Upper lobe of left lung (tissue), 6 donors: Measurements from ENCODE around the gene ARAP1. TPM values are rescaled to one million over a fixed set of nuclear protein-coding genes. Genes with fewer than 3 reads are reported as not detected.

Experiments used
- ATAC-seq, 2 donors: fragments of 200-7000 bp; cut with Tn5 transposase; one replicate each; pipeline ENCODE4 v1.9.1; 2022; ENCODE audit warnings: mild to moderate bottlenecking in 2 of 2, moderate library complexity in 2 of 2; ENCODE audit not compliant: low FRiP score in 2 of 2
- DNase-seq, 2 donors: peaks; one replicate each; pipeline ENCODE4 v3.0.0-alpha.2; 2019 to 2020
- H3K27ac ChIP-seq, 4 donors: fragments of 200-600 bp; sonication (generic); one replicate each; pipeline ENCODE4 v1.5.1; 2016 to 2019
- H3K27me3 ChIP-seq, 4 donors: fragments of 200-600 bp; sonication (generic); one replicate each; pipeline ENCODE4 v1.5.1; 2017 to 2019
- H3K36me3 ChIP-seq, 4 donors: fragments of 200-600 bp; sonication (generic); one replicate each; pipeline ENCODE4 v1.5.1; 2016 to 2019
- H3K4me1 ChIP-seq, 4 donors: fragments of 200-600 bp; sonication (generic); one replicate each; pipeline ENCODE4 v1.5.1; 2018 to 2019
- H3K4me3 ChIP-seq, 4 donors: fragments of 200-600 bp; sonication (generic); one replicate each; pipeline ENCODE4 v1.5.1; 2017 to 2019; ENCODE audit warnings: mild to moderate bottlenecking in 2 of 4, moderate library complexity in 1 of 4
- H3K9me3 ChIP-seq, 4 donors: fragments of 200-600 bp; sonication (generic); one replicate each; pipeline ENCODE4 v1.5.1; 2018 to 2019
- EP300 ChIP-seq, 4 donors: sonication (generic); formaldehyde crosslinking; IDR thresholded peaks; one replicate each; pipeline ENCODE4 v1.5.1; 2017; ENCODE audit warnings: antibody characterized with exemption in 4 of 4, control low read depth in 2 of 4
- POLR2A ChIP-seq, 4 donors: fragments of 450-650 bp; IDR thresholded peaks; one replicate each; pipeline ENCODE4 v1.5.1; 2016 to 2017; ENCODE audit warnings: antibody characterized with exemption in 4 of 4, mild to moderate bottlenecking in 2 of 4
- POLR2AphosphoS5 ChIP-seq, 2 donors: sonication (generic); formaldehyde crosslinking; IDR thresholded peaks; one replicate each; pipeline ENCODE4 v1.5.1; 2017; ENCODE audit warnings: antibody characterized with exemption in 2 of 2
- WGBS, 2 donors: methylation state at CpG; one replicate each; pipeline ENCODE4 v1.1.5; 2017 to 2018; 5-methylcytosine and 5-hydroxymethylcytosine counted together
- total RNA-seq, 6 donors: library from RNA; depleted of rRNA in 4 of 6; stranded (reverse); fragments of >200 nt in 4 of 6; gene quantifications; one replicate each; pipeline versions ENCODE4 v1.1.0 to v1.2.1, GENCODE V29; 2016 to 2021
- TF ChIP-seq, protein P1 (sequence below), 6 experiments: fragments of 450-650 bp in 4 of 6; fragments of 200-600 bp in 2 of 6; sonication (generic) in 2 of 6; IDR thresholded peaks; one replicate each; pipeline ENCODE4 v1.5.1; 2016 to 2019; ENCODE audit warnings: antibody characterized with exemption in 6 of 6
- donor health status: DM: no; HTN: no; CAD: no; lungs with moderate emphysema.
- donor health status: DM: no; HTN: yes; CAD: no; lungs with severe emphysema.

ARAP1 gene
- total RNA-seq, 6 donors from 2014 or later = 217 to 1,154 (median 269) TPM

DNA sequence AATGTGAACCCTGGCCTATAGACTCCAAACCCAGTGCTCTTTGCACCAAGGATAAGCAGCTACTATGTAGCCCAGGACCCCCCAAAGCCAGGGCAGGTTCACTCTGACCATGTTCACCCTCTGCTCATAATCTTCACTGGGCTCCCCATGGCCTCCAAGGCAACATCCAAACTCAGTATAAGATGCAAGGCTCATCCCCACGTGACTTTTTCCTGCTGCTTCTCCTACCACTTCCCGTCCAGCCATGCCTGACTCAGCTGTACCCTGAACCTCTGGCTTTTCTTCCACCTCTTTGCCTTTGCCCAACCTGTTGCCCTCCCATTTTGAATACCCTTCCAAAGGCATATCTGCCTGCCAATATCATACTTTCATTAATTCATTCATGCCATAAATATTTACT lies 105.7 kb downstream of the ARAP1 start:
- WGBS, 2 donors = 67 to 75% methylated on average over 2 of the region's 2 CpGs
- no peaks in the 10 kb centered on the region for H3K9me3 ChIP-seq
- no peaks in the 10 kb centered on the region for H3K36me3 ChIP-seq
- DNase-seq = no peak
- H3K27ac ChIP-seq = no peak overlapping the region
- peaks cover 15 to 22% (median 19%) of the 10 kb centered on the region in 4 donors for H3K4me1 ChIP-seq
- peaks cover 0 to 7% (median 3%) of the 10 kb centered on the region in 4 donors for H3K27me3 ChIP-seq
- ATAC-seq = no peak
- TF ChIP-seq POLR2AphosphoS5 (IDR thresholded peaks at IDR 0.05) = no peak
- no peak overlapping the region for H3K4me3 ChIP-seq

DNA sequence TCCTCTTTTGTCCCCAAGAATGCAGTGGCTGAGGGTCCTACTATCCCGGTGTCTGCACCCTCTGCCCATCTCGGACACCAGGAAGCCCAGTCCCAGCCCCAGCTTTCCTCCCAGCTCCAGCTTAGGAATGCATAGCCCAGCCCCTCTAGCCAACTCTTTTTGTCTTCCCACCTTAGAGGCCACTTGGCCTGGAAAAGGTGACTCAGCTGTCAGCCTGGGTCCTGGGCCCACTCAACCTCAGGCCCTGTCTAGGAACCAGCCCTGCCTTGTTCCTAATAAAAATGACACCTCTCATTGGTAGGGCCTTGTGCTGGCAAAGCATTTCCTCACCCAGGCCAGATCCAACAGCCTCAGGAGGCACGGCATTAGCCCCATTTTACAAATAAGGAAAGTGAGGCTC lies 106.2 kb downstream of the ARAP1 start:
- H3K27me3 ChIP-seq = peaks cover 0 to 12% (median 5%) of the 10 kb centered on the region in 4 donors
- no peaks in the 10 kb centered on the region for H3K36me3 ChIP-seq
- no peak overlapping the region for H3K27ac ChIP-seq
- WGBS, 2 donors = 91 to 100% methylated on average over 3 of the region's 3 CpGs
- DNase-seq (no peak), ATAC-seq (no peak)
- no peaks in the 10 kb centered on the region for H3K9me3 ChIP-seq
- H3K4me3 ChIP-seq = no peak overlapping the region
- TF ChIP-seq EP300 (IDR thresholded peaks at IDR 0.05) = no peak
- TF ChIP-seq, protein P1, sequence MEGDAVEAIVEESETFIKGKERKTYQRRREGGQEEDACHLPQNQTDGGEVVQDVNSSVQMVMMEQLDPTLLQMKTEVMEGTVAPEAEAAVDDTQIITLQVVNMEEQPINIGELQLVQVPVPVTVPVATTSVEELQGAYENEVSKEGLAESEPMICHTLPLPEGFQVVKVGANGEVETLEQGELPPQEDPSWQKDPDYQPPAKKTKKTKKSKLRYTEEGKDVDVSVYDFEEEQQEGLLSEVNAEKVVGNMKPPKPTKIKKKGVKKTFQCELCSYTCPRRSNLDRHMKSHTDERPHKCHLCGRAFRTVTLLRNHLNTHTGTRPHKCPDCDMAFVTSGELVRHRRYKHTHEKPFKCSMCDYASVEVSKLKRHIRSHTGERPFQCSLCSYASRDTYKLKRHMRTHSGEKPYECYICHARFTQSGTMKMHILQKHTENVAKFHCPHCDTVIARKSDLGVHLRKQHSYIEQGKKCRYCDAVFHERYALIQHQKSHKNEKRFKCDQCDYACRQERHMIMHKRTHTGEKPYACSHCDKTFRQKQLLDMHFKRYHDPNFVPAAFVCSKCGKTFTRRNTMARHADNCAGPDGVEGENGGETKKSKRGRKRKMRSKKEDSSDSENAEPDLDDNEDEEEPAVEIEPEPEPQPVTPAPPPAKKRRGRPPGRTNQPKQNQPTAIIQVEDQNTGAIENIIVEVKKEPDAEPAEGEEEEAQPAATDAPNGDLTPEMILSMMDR (IDR thresholded peaks at IDR 0.05) = no peak
- TF ChIP-seq POLR2AphosphoS5 (IDR thresholded peaks at IDR 0.05) = no peak
- no peak for TF ChIP-seq POLR2A (IDR thresholded peaks at IDR 0.05)
- peaks cover 15 to 22% (median 19%) of the 10 kb centered on the region in 4 donors for H3K4me1 ChIP-seq

DNA sequence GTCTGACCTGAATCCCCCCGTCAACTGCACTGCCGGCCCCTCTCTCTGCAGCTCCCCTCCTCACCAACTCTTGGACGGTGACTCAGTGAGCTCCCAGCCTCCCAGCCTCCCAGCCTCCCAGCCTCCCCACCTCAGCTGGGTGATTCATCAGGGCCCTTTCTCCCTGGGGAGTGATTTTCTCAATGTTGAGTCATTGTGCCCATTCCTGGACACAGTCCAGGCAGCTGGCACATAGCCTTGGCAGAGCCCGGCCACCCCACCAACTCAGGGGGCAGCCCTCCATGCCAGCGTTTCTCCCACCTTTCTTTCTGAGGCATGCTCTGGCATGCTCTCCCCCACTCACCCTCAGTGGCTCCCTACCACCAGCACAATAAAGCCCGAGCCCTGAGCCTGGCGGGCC lies 108.7 kb downstream of the ARAP1 start:
- 82 to 89% methylated on average over 7 of the region's 7 CpGs for WGBS, 2 donors
- TF ChIP-seq POLR2AphosphoS5 (IDR thresholded peaks at IDR 0.05) (no peak), EP300 (IDR thresholded peaks at IDR 0.05) (no peak), POLR2A (IDR thresholded peaks at IDR 0.05) (no peak)
- TF ChIP-seq, protein P1 (IDR thresholded peaks at IDR 0.05) = no peak

DNA sequence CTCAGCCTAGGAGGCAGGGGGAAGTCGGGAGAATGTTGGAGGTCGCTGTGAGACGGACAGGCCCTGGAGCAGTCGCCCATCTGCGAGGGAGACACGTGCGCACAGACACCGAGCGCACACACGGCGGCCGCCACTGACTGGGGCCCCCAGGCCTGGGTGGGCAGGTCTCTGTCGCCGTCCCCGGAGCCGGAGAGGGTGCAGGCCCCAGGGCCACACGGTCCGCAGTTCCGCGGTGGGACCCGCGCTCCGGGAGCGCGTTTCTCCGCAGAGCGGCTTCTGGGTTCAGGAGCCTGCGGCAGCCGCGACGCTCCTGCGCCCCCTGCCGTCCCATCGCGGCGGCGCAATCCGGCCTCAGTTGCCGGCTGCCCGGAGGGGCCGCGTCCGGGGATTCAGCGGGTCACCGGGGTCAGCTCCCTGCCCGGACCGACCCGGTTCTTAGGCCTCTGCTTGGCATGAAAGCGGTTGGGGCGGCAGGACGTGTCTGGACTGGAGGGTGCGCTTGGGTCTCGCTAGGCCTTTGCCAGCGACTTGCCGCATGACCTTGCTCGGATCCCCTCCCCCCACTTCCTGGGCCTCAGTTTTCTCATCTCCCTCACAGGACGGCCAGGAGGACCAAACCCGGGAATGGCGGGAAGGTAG lies 109.2 kb downstream of the ARAP1 start:
- Histone ChIP-seq H3K27ac (peak overlapping the region in 3 of 4 donors; percentile 41 to 71 (median 46)), H3K4me3 (peak overlapping the region; percentile 43 to 61 (median 57)), H3K27me3 (peaks cover 0 to 24% (median 10%) of the 10 kb centered on the region in 4 donors), H3K4me1 (peaks cover 15 to 27% (median 19%) of the 10 kb centered on the region in 4 donors), H3K9me3 (no peaks in the 10 kb centered on the region), H3K36me3 (no peaks in the 10 kb centered on the region)
- DNase-seq (peak; percentile 46 to 95), ATAC-seq (peak; percentile 59 to 92)
- TF ChIP-seq, protein P1 (IDR thresholded peaks at IDR 0.05) = peak; percentile 96 to 98 (median 98)
- no peak for TF ChIP-seq POLR2AphosphoS5 (IDR thresholded peaks at IDR 0.05)
- WGBS, 2 donors = 4% methylated on average over 4 of the region's 59 CpGs; no CpG with 5 or more reads in 1 of the 2 donors

More for the DNA sequence above, 108.7 kb downstream of the ARAP1 start:
- H3K9me3 ChIP-seq = no peaks in the 10 kb centered on the region
- H3K27ac ChIP-seq = no peak overlapping the region
- peaks cover 15 to 27% (median 19%) of the 10 kb centered on the region in 4 donors for H3K4me1 ChIP-seq
- DNase-seq = no peak
- H3K4me3 ChIP-seq = no peak overlapping the region
- ATAC-seq = no peak
- no peaks in the 10 kb centered on the region for H3K36me3 ChIP-seq
- peaks cover 0 to 24% (median 10%) of the 10 kb centered on the region in 4 donors for H3K27me3 ChIP-seq

DNA sequence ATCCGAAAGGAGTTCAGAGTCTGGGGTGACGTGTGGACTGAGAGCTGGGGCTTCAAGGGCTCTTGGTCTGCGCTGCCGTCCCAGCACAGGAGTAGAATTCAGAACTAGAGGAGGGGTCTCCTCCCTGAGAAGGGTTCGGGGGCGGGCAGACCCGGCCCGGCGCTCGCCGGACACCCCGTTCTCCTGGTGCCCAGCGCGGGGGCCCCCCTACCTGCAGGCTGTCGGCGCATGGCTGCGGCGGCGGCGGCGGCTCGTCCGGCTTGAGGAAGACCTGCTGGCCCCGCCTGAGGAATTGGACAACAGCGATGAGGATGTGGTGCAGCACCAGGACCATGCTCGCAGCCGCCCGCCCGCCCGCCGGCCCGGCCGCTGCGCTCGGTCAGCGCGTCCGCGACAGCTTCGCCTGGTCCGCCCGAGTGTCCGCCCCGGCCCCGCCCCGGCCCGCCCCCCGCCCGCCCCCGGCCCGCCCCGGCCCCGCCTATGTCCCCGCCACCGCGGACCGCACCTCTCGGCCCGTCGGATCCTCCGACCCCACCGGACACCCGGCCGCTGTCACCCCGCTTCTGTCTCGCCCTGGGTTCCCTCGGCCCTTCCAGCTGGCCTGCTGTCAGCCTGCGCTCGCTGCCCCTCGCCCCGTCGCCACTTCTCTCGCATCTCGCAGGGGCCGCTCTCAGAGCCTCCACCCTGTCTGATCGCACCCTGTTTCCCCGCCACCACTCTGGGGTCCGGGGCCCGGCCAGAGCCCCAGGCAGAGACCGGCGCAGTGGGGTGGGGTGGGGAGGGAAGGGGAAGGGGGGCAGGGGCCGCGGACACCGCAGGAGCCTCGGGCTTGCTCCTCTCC lies 109.9 kb downstream of the ARAP1 start:
- H3K27ac ChIP-seq = peak overlapping the region in 3 of 4 donors; percentile 46 to 71 (median 52)
- peaks cover 0 to 24% (median 11%) of the 10 kb centered on the region in 4 donors for H3K27me3 ChIP-seq
- ATAC-seq (peak in 1 of 2 donors; percentile 83), DNase-seq (peak; percentile 30 to 91)
- peak overlapping the region; percentile 43 to 61 (median 57) for H3K4me3 ChIP-seq
- no peaks in the 10 kb centered on the region for H3K9me3 ChIP-seq
- 2% methylated on average over 8 to 46 of the region's 85 CpGs for WGBS, 2 donors
- no peaks in the 10 kb centered on the region for H3K36me3 ChIP-seq
- H3K4me1 ChIP-seq = peaks cover 15 to 27% (median 19%) of the 10 kb centered on the region in 4 donors
- TF ChIP-seq POLR2AphosphoS5 (IDR thresholded peaks at IDR 0.05) = peak in 1 of 2 donors; percentile 13
- no peak for TF ChIP-seq EP300 (IDR thresholded peaks at IDR 0.05)
- TF ChIP-seq, protein P1 (IDR thresholded peaks at IDR 0.05) = no peak
- peak in 1 of 4 donors; percentile 51 for TF ChIP-seq POLR2A (IDR thresholded peaks at IDR 0.05)
